NCI-H128 (cell line): Measurements from ENCODE around the gene WNT3A.

Source experiments
- DNase-seq: peaks from one replicate; lab custom pipeline; 2025; ENCODE audit not compliant: unreplicated experiment; lab: John Stamatoyannopoulos, UW

Gene WNT3A

GRCh38 chr1:228100822-228101613 lies 94.2 kb downstream of the WNT3A start:
- no peak for DNase-seq

GRCh38 chr1:228101614-228101993 lies 94.8 kb downstream of the WNT3A start:
- no peak for DNase-seq

- no peak for DNase-seq
Measured at GRCh38 chr1:228101994-228102790, 95.4 kb downstream of the WNT3A start.

GRCh38 chr1:228102791-228103620 lies 96.2 kb downstream of the WNT3A start, which contains the start of gene C1orf35:
Gene C1orf35, minus strand, starts transcription at chr1:228103325. Its CDS starts 98 bp downstream, at chr1:228103227.
- peak; percentile 89 for DNase-seq

GRCh38 chr1:228104526-228105269 lies 97.9 kb downstream of the WNT3A start:
- DNase-seq, result no peak

GRCh38 chr1:228105270-228105995 lies 98.6 kb downstream of the WNT3A start:
- no peak for DNase-seq

GRCh38 chr1:228105996-228106799 lies 99.4 kb downstream of the WNT3A start:
- DNase-seq, result no peak

- no peak for DNase-seq
Measured at GRCh38 chr1:228106800-228107054, 99.9 kb downstream of the WNT3A start.

GRCh38 chr1:228107636-228108035 lies 100.8 kb downstream of the WNT3A start:
- DNase-seq, result no peak

GRCh38 chr1:228108055-228108690 lies 101.4 kb downstream of the WNT3A start:
- no peak for DNase-seq

- no peak for DNase-seq
Measured at GRCh38 chr1:228108742-228109072, 101.9 kb downstream of the WNT3A start.

GRCh38 chr1:228109073-228109961 lies 102.5 kb downstream of the WNT3A start, which contains the start of gene MRPL55:
Gene MRPL55, minus strand, starts transcription at chr1:228109299. Its CDS starts 1,039 bp downstream, at chr1:228108260.
- peak; percentile 96 for DNase-seq

- DNase-seq, result no peak
Measured at GRCh38 chr1:228109962-228110488, 103.2 kb downstream of the WNT3A start.

- no peak for DNase-seq
Measured at GRCh38 chr1:228110556-228110955, 103.8 kb downstream of the WNT3A start.
